HepG2 (cell line): Measurements from ENCODE around the gene TMCO4. TPM values are rescaled to one million over a fixed set of nuclear protein-coding genes. Genes with fewer than 3 reads are reported as not detected.

ENCODE experiments used
- BORCS8-MEF2B ChIP-seq: sonication (generic); formaldehyde crosslinking; IDR thresholded peaks from 2 replicates; pipeline ENCODE4 v1.8.0; 2022; ENCODE audit warnings: mild to moderate bottlenecking, missing genetic modification reagents
- ELF1 ChIP-seq: sonication (generic); formaldehyde crosslinking; IDR thresholded peaks from 2 replicates; pipeline ENCODE4 v1.4.0; 2020; ENCODE audit warnings: missing genetic modification reagents
- GPBP1L1 ChIP-seq: sonication (generic); formaldehyde crosslinking; IDR thresholded peaks from 2 replicates; pipeline ENCODE4 v1.5.0; 2020; ENCODE audit warnings: mild to moderate bottlenecking, missing genetic modification reagents
- SOX6 ChIP-seq, 2 experiments: fragments of 450-650 bp in 1 of 2; sonication (generic) in 1 of 2; formaldehyde crosslinking in 1 of 2; IDR thresholded peaks; 2 replicates each; pipeline versions ENCODE4 v1.4.0 to v1.6.1; 2017 to 2020; ENCODE audit warnings: antibody characterized with exemption in 1 of 2, mild to moderate bottlenecking in 1 of 2, missing genetic modification reagents in 1 of 2
- THAP11 ChIP-seq: IDR thresholded peaks from 2 replicates; pipeline ENCODE4 v1.6.1; 2016; ENCODE audit warnings: missing biosample characterization, missing genetic modification reagents
- UBTF ChIP-seq: sonication (generic); formaldehyde crosslinking; IDR thresholded peaks from 2 replicates; pipeline ENCODE4 v1.4.0; 2020; ENCODE audit warnings: mild to moderate bottlenecking, missing genetic modification reagents
- ZMYM3 ChIP-seq: sonication (generic); formaldehyde crosslinking; IDR thresholded peaks from 2 replicates; pipeline ENCODE4 v1.5.1; 2020; ENCODE audit warnings: mild to moderate bottlenecking, missing genetic modification reagents
- ZNF280D ChIP-seq: sonication (generic); formaldehyde crosslinking; IDR thresholded peaks from 2 replicates; pipeline ENCODE4 v1.5.1; 2020; ENCODE audit warnings: mild to moderate bottlenecking, missing genetic modification reagents
- ZNF503 ChIP-seq: sonication (generic); formaldehyde crosslinking; IDR thresholded peaks from 2 replicates; pipeline ENCODE4 v1.4.0; 2020; ENCODE audit warnings: missing genetic modification reagents
- ZNF510 ChIP-seq: sonication (generic); formaldehyde crosslinking; IDR thresholded peaks from 2 replicates; pipeline ENCODE4 v1.4.0; 2020; ENCODE audit warnings: low read depth, mild to moderate bottlenecking, missing genetic modification reagents
- polyA plus RNA-seq, 8 experiments: library from polyadenylated mRNA; depleted of rRNA in 3 of 8; stranded (reverse) in 7 of 8; unstranded in 1 of 8; fragments of >200 nt; fragmentation: Illumina TruSeq in 4 of 8; extraction: Trizol in 4 of 8; gene quantifications; 2 replicates each; pipeline versions ENCODE4 v1.2.1 to v1.2.3, GENCODE V29; 2011 to 2016; ENCODE audit warnings: low read depth in 4 of 8, missing spikeins in 1 of 8, mixed read lengths in 1 of 8; ENCODE audit not compliant: insufficient read depth in 1 of 8
- total RNA-seq, 5 experiments: library from RNA; depleted of rRNA; stranded (reverse); fragments of >200 nt; fragmentation: Illumina TruSeq; extraction: Trizol; gene quantifications; 2 replicates each; pipeline ENCODE4 v1.2.3, GENCODE V29; 2016; ENCODE audit warnings: low read depth in 1 of 5

Gene TMCO4
- total and polyA plus RNA-seq, 2 of the 13 experiments (the other 11 are each of a cell fraction or from before 2014, with no cell fraction given): 2.1 to 4.1 TPM

GRCh38 chr1:19815801-19816736, 16.4 kb upstream of the TMCO4 start (continued):
- TF ChIP-seq ZNF503 (CRISPR knock-in tag): peak; percentile 25; the same call in 1 of the 2 replicates
- TF ChIP-seq GPBP1L1 (CRISPR knock-in tag): no peak
- TF ChIP-seq ZMYM3 (CRISPR knock-in tag): peak; percentile 31; the same call in 1 of the 2 replicates
- TF ChIP-seq SOX6 (IDR thresholded peaks at IDR 0.05): no peak
- peak; percentile 76 for TF ChIP-seq SOX6 (CRISPR knock-in tag; IDR thresholded peaks at IDR 0.05)
- peak; percentile 31; the same call in 1 of the 2 replicates for TF ChIP-seq THAP11 (CRISPR knock-in tag)
- peak; percentile 62 for TF ChIP-seq ELF1 (CRISPR knock-in tag)
- no peak for TF ChIP-seq ZNF510
- no peak for TF ChIP-seq UBTF (CRISPR knock-in tag)
- TF ChIP-seq BORCS8-MEF2B (CRISPR knock-in tag): peak; percentile 16; the same call in 1 of the 2 replicates
- TF ChIP-seq ZNF280D (CRISPR knock-in tag): peak; percentile 73; the same call in 1 of the 2 replicates
